GM19467 (cell line): Measurements from ENCODE around the gene ATP2C2.
"Not testable (repeated sequence)": the region's sequence is repeated elsewhere in the genome, so short reads cannot be mapped to it uniquely, and the experiment has no call there.

Experiments
- ATAC-seq: cut with Tn5 transposase; IDR thresholded peaks from one replicate; pipeline ENCODE4 v1.9.1; 2021; ENCODE audit warnings: mild to moderate bottlenecking, moderate library complexity; ENCODE audit not compliant: unreplicated experiment

The ATP2C2 gene

DNA sequence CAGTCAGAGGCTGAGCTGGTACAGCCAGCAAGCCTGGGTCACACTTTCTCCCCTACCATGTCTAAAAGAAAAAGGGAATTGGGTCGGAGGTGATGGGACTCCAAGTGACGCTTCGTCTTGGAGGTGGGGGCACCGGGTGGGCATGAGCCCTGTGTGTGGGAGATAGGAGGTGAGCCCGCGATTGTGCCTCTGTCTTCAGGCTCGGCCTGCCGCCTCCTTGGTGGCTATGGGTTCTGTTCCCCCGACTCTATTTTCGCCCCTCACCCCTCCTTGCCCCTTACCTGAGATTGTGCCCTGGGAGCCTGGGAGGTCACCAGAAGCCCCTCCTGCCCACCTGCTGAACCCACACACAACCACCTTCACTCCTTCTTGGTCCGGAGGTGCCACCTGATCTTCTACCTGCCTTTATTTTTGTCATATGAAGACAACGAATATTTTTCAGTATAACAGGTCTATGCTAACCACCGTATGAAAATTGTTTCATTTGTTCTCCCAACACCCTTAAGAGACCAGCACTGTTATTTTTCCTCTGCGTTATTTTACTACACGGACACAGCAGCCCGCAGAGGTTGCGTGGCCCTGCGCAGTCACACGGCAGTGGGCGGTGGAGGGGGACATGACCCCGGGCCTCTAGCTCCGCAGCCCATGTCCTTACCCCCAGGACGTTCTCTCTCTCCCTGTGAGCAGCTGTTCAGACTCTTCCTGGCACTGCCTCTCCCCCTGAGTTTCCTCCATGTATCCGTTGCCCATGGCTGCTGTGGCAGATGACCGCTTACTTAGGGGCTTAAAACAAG, 49.9 kb downstream of the ATP2C2 start:
- no peak for ATAC-seq

DNA sequence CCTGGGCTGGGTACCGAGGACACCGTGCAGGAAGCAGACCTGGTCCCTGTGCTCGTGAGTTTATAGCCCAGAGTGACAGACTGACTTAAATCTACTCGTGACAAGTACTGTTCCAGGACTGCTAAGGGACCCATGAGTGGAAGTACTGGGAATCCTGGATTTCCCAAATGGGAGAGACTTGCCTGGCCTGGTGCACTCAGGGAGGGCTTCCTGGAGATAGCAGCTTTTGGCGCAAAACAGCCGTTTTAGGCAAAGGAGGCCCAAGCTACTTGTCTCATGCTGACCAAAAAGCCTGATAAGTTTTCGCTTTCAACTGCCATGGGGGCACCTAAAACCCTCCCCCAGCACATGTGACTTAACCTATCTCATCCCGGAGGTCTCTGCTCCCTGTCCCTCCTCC, 51.4 kb downstream of the ATP2C2 start:
- no peak for ATAC-seq

DNA sequence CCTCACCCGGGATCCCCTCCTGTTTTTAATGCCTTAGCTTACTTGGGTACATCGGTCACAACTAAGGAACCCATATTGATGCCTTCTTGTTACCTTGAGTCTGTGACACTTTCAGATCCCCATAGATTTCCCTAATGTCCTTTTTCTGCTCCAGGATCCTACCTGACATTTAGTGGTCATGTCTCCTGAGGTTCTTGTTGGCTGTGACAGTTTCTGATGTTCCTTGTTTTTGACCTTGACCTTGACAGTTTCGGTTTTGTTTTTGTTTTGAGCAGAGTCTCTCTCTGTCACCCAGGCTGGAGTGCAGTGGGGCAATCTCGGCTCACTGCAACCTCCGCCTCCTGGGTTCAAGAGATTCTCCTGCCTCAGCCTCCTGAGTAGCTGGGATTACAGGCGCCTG, 52.2 kb downstream of the ATP2C2 start:
- ATAC-seq, result not testable (repeated sequence)

DNA sequence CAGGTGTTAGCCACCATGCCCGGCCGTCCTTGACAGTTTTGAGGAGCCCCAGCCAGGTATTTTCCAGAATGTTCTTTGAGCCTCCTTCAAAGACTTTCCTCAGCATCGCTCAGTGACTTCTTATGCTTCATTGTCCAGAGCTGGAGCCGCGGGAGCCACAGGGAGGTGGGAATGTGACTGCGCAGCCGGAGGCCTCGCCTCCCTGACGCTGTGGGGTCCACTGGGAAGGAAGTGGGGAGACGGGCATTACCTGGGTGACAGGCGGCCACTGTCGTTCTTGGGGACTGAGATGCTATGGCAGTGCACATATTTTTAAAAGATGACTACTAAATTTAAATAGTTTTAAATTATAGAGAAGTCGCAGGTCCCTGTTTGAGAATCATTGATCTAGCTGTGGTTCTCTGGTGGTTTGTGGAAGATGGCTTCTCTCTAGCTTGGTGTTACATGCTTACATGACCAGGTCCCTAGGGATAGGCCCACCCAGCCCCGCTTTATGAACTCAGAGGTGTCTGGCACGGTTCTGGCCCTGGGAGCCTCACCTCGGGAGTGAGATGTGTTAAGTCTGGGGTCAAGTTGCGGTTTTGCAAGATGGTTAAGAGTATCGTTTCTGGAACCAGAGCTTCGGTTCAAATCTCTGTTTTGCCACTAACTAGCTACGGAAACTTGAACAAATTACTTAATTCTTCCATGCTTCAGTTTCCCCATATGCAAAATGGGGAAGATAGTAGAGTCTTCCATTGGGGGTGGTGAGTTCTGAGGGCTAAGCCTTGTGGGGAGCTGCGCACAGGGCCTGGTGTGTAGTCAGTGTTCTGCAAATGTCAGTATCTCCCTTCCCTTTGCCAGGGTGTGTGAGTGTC, 53.0 kb downstream of the ATP2C2 start:
- no peak for ATAC-seq

DNA sequence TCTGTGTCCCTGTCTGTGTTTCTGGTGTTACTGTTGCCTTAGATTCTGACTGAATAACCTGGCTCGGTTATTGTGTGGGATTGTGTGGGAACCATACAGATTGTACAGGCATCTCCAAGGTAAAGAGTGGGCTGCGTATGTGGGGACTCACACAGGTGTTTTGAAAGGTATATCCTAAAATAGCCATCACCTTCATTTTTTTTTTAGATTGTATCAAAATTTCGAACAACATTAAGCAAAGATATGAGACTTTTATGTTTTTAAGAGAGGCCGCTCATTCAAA, 53.5 kb downstream of the ATP2C2 start:
- ATAC-seq, result no peak

DNA sequence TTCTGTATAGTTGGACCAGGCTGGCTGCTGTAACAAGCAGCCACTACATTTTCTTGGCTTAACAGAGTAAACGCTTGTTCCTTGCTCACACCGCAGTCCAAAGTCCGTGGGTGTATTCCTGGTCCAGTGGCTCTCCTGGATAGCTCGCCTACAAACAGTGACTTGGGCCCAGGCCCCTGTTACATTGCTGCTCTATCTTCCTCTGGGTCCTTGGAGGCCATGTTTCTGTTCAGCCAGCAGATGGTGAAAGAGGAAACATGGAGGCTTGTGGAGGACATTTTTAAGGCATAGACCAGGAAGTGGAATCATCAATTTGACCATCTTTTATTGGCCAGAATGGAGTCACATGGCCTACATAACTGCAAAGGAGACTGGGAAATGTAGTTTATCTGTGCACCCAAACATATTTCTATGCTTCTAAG, 55.1 kb downstream of the ATP2C2 start:
- ATAC-seq, result no peak

- no peak for ATAC-seq
Measured at GRCh38 chr16:84425696-84426095, 57.4 kb downstream of the ATP2C2 start.

DNA sequence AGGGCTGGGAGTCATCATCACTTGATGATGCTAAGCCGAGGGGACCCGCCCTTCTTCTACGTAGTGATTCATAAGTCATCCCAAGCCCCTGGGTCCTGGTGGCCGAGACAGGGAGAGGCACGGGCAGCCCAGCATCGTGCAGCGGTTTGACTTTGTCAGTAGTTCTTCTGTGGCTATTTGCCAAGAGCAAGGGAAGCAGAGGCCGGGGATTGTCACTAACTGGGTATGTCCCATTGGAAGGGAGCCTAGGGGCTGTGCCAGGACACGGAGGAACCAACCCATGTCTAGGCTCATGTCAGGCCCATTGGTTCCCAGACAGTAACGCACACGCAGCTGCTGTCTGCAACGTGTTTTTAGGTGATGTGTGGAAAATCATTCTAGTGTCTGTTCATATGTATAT, 58.5 kb downstream of the ATP2C2 start:
- ATAC-seq, result no peak

DNA sequence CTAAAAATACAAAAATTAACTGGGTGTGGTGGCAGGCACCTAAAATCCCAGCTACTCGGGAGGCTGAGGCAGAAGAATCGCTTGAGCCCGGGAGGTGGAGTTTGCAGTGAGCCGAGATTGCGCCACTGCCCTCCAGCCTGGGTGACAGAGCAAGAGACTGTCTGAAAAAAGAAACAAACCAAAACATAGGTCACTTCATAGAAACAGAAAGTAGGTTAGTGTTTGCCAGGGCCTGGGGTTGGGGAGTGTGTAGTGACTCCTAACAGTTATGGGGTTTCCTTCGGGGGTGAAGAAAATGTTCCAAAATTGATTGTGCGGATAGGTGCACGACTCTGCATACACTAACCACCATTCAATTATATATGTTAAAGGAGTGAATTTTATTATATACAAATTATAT, 59.2 kb downstream of the ATP2C2 start:
- no peak for ATAC-seq

GRCh38 chr16:84430860-84431259, 62.5 kb downstream of the ATP2C2 start:
- ATAC-seq, result no peak

GRCh38 chr16:84434800-84435199, 66.5 kb downstream of the ATP2C2 start:
- ATAC-seq, result no peak

DNA sequence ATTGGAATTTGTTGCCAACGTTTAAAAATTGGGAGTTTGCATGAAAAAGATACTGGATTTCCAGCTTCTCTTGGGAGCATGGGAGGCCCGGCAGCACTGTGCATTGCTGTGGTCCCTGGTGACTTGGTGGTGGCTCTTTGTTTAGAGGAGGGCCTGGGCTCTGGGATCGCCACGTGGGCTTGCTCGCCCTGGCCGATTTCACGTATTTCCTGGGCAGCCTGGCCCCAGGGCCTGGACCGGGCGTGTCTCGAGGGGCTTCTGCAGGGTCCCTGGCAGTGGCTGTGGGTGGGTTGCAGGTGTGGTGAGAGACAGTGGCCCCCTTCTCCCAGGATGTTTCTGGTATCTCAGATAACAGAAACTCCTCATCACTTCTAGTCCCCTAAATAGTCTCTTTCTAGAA, 67.9 kb downstream of the ATP2C2 start:
- no peak for ATAC-seq

- no peak for ATAC-seq
Measured at GRCh38 chr16:84438971-84439696, 70.8 kb downstream of the ATP2C2 start.

DNA sequence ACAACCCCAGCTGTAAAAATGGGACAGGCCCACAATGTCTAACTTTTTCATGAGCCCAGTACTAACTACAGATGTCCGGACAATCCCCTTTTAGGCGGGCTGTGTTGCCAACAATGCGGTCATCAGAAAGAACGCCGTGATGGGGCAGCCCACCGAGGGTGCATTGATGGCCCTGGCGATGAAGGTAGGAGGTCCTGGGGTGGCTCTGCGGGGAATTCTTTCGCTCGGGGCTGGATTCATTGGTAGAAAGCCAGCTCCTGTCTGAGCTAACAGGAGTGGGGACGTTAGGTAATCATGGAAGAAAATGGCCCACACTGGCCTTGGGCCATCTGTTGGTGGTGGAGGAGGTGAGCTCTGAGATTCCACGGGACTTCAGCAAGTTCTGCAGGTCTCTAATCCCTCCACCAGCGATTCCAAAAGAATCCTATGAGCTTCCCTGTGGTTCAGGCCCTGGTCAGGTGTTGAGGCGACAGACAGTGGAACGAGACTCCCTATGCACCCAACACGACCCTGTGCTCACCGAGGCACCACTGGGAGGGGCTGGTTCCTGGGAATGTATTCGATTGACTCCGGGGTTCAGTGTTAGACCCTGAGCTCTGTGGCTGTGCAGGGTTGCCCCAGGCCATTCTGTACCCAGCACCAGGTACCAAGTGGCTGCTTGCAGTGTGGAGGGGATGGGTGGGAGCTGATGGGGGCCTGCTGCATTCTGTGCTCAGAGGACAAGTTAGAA, 74.2 kb downstream of the ATP2C2 start:
- no peak for ATAC-seq

DNA sequence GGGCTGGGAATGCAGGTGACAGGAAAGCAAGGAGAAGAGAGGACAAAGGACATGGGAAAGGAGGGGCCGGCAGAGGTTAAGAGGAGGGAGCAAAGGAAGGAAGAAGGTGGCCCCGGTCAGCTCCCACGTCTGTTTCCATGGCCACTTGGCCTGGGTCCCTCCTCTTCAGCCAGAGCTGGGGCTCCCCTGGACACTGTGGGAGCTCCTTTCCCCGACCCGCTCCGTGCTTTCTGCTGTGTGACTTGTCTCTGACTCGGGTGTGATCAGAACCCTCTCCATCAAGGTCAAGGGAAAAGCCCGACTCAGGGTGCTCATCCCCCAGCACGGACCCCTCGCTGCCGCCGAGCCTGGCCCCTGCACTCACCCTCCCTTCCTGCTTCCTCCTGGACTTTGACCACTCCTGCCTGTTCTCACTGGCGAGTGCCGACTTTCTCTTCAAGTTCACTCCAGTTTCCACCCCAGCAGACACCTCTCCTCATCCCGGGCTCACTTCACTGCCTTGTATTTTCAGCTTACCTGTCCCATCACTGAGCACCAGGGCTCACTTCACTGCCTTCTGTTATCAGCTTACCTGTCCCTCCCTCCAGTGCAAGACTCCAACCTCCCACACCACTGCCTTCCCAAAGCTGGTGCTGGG, 74.9 kb downstream of the ATP2C2 start:
- no peak for ATAC-seq

DNA sequence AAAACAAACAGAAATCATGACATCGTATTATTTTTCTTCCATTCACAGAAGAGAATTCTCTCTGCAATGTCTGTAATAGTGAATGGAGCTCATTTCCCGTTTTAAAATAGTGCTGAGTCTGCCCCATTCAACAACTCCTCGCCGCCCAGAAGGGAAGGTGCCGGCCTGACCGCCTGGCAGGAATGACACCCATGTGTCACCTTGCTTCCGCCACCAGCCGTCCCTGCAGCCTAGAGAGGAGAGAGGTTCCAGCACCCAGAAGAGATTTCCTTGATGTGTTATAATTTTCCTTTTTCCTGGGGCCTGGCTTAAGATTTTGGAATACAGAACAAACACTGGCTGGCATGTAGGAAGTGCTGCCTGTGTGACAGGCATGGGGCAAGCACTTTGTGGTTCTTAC, 76.1 kb downstream of the ATP2C2 start:
- no peak for ATAC-seq

DNA sequence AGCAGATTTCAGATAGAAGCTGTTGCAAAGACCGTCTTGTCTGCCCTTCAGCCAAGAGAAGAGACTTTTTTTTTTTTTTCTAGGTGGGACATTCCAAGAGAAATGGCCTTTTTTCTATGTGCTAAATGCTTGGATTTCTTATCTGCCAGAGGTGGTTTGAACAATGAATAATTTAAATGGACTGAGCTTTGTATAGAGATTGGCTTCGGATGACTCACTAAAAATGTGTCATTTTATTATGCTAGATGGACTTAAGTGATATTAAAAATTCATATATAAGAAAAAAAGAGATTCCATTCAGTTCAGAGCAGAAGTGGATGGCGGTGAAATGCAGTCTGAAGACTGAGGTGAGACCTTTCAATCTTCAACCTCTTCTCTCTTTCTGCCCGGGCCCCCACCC, 77.7 kb downstream of the ATP2C2 start:
- no peak for ATAC-seq

GRCh38 chr16:84446596-84447392, 78.5 kb downstream of the ATP2C2 start:
- no peak for ATAC-seq

DNA sequence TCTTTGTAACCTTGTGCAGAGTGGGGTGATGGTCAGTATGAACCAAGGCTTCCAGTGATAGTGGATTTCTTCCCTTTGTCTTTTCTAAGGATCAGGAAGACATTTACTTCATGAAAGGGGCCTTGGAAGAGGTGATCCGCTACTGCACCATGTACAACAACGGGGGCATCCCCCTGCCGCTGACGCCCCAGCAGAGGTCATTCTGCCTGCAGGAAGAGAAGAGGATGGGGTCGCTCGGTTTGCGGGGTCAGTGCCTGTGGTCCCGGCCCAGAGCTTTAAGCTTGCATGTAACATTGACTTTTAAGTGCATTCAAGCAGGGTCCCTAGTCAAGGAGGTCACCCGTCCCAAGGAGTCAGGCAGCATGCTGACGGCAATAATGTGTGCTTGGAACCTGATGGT, 80.1 kb downstream of the ATP2C2 start:
- no peak for ATAC-seq
